Cerebellar nuclear complex (tissue), 1 donor: Measurements from ENCODE around the gene RBSN.

Source experiments
- DNase-seq, 2 experiments: peaks; one replicate each; lab custom pipeline; 2025; lab: John Stamatoyannopoulos, UW

The RBSN gene

DNA sequence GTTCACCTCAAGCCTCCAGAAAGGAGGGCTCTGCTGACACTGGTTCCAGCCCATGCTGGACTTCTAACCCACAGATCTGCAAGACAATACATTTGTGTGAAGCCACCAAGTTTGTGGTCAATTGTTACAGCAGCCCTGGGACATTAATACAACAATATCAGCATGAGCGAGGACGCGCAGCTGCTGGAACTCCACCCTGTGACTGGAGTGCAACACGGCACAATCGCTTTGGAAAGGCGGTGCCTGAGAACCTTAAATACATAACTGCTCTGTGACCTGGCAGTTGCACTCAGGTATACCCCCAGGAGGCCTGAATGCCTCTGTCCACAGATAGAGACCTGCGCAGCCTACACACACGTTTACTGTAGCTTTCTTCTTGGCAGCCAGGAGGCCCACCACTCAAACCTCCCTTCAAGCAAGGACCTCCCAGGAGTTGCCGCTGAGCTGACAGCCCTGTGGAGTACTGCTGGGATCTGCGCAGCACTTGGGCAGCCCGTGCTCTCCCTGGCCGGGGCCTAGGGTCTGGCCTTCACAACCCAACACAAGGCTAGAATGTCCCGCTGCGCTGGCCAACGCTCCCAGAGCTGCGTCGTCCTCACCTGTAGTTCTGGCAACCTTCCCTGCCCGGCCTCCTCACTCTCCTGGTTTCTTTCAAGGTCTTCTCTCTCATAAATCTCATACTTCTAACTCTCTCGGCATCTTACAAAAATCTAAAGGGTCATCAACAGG lies 42.1 kb downstream of the RBSN start:
- no peak for DNase-seq

DNA sequence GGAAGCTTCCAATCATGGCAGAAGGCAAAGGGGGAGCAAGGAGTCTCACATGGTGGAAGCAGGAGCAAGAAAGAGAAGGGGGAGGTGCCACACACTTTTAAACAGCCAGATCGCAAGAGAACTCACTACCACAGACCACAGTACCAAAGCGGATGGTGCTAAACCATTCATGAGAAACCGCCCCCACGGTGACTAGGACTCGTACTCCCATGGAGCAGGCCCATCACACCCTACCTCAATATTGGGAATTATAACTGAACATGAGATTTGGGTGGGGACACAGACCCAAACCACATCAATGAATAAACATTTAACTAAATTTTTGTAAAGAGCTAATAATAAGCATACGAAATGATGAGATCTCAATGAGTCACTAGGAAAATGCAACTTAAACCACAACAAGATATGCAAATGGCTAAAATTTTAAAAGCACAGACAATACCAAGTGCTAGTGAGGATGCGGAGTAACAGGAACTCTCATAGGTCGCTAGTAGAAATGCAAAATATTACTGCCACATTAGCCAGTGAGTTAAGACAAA lies 43.9 kb downstream of the RBSN start:
- no peak for DNase-seq

DNA sequence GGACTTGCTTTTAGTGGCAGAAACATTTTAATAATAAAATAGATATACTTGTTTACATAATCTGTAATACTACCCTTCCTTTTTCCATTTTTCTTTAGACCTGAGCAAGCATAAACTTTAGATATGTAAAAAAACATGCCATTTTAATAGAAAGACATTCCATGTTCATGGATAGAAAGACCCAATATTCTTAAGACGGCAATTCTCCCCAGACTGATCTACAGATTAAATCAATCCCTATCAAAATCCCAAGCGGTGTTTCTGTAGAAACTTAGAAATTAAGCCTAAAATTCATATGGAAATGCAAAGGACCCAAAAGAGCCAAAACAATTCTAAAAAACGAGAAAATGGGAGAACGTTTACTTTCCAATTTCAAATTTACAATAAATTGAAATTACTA lies 45.4 kb downstream of the RBSN start:
- no peak for DNase-seq

DNA sequence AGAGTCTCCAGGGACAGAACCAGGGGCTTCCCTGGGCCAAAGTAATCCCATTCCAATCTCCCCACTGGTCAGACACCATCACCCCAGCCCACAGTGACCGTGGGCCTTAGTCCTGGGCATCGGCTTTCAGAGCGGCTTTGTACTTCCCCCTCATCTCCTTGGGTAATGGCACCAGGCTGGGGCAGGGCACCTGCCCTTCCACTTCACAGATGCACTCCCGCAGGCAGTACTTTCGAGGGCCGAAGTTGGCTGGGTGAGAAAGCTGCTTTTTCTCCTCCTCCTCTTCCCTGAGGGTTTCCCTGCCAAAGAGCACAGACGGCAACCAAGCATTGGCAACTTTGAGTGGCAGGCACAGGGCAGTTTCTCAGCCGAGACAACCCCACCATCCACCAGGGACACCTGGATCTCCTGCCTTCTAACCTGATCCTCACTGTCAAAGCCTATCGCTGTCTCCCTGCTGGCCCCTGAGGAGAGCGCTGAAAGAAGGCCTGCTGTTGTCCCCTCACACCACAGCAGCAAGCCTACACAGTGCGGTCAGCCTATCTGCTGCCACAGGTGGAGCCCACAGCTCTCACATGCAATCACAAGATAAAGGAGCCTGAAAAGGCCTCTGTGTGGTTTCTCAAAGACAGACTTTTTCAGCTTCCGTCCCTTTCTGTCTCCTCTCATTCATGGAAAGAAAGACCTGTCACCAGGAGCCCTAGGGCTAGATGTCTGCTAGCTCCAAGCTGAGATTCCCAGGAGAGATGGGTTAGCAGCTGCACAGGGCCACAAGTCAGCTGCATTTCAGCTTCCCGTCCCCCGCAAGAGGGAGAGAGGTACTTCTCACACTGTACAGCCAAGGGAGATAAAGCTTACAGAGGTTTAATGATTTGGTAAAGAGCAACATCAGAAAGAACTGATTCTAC lies 46.4 kb downstream of the RBSN start:
- no peak for DNase-seq

DNA sequence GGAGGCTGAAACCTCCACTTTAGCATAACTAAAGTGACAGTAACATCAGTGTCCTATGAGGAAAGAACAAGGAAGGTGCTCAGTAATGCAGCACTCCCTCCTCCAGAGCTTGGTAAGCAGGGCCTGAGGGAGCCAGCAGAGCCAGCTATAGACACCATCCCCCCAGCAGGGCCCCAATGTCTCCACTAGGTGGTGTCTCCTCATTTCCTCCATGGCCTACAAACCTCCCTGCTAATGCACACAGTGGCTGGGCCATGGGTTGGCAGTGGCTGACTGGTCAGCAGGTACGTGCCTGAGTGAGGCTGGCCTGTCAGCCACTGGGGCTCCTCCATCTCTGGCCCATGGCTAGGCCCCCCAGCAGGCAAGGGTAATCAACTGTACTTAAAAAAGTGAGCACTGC lies 47.4 kb downstream of the RBSN start:
- no peak for DNase-seq

DNA sequence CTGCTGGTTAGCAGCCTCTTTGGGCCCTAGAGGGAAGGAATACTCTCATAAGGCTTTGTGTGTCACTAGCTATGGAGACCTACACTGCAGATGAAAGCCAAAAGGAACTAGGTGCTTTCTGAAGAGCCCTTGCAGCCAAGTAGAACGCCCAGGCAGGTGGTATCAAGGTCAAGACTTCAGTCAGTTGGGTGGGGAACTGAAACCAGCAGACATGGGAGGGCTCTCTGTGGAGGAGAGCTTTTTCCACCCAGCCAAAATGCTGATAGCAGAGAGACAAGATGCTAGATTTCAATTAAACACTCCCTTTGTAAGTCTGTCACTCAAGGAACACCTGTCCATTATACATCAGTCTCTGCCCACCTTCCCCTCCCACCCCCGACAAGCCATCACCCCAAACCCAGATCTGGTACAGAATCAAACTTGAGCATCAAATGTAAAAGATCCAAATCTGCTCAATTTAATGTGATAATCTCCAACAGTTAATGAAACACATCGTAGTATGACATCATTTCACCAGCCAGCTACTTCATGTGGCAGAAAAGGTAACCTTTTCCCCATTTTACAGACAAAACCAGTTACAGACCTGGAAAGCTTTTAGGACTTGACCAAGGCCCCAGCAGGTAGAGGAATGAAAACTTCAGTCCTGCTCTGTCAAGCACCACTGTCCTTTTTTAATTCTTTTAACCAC lies 48.4 kb downstream of the RBSN start:
- no peak for DNase-seq

DNA sequence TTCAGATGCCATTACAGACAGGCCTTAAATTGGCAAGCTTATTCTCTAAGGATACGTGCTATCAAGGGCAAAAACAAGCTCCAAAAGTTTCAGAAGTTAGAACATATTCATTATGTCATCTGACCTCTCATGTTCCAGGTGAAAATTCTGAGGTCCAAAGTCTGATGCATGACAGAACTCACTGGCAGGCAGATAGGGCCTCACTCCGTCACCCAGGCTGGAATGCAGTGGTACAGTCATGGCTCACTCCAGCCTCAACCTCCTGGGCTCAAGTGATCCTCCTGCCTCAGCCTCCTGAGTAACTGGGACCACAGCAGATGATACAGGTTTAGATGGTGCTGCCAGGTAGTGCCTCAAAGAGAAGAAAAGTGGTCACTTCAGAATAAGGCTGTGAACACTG lies 49.4 kb downstream of the RBSN start:
- no peak for DNase-seq

DNA sequence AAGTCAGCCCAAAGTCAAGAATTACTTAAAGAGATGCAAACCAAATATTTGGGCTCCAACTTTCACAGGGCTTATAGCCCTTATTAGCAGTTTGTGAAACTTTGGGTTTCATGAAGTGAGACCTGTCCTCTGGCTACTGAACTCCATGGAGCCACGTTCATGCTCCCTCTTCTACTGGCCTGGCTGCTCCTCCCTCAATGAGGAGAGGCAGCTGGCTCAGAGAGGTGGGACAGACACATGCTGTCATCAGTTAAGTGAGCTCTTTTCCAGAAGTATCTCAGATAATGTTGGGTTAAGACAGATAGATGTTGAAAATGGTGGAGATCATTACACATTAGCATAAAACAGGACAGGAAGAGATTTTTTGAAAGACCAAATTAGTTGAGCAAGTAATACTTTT lies 53.3 kb downstream of the RBSN start:
- no peak for DNase-seq

DNA sequence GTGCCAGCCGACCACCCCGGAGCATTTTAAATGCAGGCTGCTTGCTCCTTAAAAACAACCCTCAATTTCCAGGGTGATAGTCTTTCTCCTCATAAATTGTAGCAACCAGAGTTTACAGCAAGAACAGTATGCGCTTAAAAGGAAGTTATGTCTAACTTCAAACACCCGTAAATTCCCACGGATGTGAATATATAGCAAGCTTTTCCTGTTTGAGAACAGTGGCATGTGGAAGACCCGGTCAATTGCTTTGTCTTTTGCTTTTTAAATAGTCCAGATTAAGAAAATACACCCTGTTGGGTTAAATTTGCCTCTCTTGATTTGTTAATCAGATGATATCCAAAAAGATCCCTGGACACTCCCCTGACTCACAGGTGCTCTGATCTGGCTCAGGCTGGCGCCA lies 54.6 kb downstream of the RBSN start:
- no peak for DNase-seq

DNA sequence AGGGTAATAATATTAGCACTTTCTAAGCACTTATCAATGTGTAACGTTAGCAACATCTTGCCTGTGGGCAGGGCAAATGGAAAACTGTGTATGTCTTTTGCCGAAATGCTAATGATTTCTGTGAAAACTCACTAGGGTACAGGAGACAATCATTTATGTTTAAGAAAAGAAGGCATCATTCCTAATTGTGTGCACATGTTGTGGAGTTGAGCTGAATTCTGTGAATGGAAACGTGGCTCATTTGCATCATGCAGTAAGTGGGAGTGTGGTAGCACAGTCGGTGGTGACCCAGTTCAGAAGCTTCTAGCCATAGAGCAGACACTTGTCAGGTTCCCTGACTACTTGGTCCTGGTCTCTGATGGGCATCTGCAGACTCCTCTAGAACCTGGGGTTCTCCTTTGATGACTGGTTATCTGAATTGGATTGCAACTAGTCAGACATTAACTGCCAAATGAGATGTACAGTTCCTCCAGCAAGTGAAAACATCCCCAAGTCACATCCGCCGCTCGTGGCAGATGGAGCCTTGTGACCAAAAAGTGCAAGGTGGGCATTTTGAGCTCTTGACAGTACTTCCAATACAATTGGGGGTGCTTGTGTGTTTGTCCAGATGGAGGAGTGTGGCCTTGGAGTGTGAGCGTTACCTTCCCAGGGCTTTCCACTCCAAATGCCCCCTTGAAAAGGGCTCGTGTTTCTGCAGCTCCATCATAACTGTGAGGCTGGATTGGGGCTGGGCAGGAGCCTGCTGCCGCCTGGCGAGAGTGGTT lies 55.4 kb downstream of the RBSN start:
- DNase-seq = no peak

DNA sequence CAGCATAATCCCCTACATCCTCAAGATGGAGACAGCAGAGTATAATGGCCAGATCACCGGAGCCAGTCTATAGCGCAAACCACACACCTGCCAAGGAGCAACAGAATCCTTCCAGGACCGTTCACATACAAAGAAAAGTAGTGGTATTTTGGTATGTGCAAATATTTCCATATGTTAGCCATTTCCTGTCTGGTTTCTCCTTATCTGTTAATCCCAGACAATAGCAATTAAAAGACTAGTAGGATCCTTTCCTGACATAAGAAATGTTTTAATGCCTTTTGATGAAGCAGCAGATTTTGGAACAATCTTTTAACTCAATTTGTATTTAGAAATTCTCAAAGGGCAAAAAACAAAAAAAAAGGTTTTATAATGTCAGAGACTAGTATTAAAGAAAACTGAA lies 56.0 kb downstream of the RBSN start:
- no peak for DNase-seq

DNA sequence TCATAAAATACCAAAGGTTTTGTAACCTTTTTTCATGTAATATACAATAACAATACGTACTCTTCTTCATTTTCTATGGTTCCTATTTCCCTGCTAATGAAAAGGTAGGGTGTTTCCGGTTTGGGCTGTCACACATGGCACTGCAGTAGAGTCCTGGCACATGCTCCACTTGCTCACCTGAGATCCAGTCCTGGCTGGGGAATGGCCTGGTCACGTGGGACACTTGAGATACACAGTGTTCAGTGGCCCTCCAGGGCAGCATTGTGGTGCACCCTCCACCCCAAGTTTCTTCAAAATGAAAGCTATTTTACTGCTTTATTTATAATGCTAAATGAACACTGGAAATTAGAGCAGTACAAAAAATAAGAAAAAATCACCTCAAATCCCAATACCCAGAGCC lies 57.0 kb downstream of the RBSN start:
- DNase-seq = no peak

DNA sequence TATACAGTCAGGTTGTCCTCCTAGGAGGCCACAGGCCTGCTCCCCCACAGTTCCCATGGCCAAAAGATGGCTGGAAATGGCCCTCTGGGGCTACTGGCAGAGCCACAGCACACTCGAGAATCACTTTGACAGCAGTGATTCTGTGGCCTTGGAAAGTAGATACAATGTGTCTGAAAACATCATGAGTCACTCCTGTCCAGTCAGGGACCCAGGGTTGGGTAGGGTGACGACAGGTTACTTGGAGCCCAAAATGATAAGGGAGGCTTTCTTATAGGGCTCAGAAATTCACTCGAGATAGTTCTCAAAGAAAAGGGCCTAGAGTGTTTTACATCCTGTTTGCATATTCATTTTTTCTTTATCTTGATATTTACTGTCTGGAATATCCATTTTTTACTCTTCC lies 58.1 kb downstream of the RBSN start:
- no peak for DNase-seq

DNA sequence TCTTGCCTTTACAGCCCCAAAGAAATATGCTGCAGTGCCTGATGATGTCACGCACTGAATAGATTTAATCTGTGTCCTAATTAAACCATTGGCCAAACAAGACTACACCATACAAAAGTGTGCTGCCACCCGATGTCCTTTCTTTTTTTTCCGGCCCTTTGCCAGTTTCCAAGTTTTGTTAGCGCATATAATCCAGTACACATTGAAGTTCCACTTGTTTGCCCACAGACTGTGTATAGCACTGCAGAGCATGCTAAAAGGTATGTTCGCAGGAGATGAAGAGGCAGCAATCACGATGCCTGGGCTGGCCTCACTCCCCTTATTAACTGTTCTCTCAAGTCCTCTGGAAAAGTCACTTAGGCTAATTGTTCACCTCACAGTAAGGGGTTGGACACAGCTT lies 60.6 kb downstream of the RBSN start:
- no peak for DNase-seq

DNA sequence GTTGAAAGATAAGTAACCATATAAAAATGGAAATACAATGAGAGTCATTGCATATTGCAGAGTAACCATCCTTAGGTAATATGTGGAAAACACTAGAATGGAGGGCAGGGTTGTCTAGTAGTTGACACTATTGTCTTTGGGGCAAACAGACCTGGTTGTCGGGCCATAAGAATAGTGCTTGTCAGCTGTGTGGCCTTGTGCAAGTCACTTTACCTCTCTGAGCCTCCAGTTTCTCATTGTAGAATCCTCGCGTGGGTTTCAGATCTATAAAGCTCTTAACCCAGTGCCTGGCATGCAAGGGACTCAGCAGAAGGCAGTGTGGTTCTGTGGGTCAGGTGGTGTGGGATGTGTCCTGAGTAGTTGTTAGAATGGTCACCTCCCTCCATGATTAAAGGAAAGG lies 65.8 kb downstream of the RBSN start:
- DNase-seq = no peak

DNA sequence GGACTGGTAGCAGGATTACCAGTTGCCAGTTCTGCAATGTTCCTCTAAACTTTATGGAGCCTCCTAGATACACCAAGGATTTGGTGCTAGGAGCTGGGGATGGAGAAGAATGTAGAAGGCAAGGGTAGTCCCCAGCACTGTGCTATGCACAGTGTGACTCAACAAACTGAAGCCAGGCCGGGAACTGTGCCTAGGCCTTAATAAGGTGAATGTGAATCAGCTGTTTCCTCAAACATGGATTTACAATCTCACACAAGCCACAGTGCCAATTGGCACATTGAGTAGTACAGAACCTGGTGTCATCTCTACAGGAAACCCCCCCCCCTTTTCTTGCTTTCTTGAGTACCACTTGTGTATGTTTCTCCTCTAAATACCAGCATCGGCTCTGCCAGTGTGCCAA lies 66.3 kb downstream of the RBSN start:
- DNase-seq = no peak

DNA sequence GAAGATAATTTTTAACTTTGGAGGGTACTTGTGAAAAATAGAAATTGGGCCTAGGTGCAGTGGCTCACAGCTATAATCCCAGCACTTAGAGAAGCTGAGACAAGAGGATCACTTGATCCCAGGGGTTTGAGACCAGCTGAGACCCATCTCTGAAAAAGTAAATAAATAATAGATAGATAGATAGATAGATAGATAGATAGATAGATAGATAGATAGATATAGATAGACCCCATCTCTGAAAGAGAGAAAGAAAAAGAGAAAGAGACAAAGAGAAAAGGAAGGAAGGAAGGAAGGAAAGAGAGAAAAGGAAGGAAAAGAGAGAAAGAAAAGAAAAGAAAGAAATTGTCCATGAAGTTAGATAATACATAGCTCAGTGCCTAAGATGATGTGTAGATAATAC lies 69.3 kb downstream of the RBSN start:
- no peak for DNase-seq

DNA sequence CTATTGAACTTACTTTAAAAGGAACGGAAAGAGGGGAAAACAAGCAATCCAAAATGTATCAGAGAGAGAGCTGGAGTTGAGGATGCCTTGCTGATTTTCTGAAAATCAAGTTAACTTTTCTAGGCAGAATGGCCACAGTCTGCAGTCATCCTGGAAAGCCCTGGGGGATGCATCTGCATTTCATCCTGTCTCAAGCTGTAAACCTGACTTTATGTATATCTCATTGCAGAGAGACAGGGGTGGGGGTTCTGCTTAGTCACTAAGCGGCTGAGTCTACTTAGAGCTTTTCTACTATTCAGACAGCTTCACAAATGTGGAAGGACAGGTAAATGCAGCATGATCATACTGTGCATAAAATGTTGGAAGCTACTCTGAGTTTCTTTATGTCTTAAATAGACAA lies 75.2 kb downstream of the RBSN start:
- no peak for DNase-seq

DNA sequence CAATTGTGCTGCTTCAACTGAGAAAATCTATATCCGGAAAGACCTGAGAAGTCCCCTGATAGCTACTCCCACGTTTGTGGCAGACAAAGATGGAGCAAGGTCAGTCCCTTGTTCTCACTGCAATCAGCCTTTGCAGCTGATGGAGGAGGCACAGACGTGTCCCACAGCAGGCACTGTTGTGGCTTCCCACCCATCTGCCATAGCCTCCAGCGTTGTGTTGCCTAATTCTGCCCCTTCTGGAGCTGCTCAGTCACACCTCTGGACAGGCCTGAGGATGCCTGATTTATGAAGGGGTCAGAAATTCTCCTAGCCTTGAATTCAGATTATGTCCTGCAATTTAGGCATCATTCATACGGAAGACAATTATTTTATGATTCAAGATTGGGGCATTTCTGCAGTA lies 75.7 kb downstream of the RBSN start:
- DNase-seq = no peak
